GM10266 (cell line): Measurements from ENCODE around the gene SCAP.

ENCODE experiments used
- DNase-seq: peaks from one replicate; pipeline ENCODE4 v3.0.0; 2012; ENCODE audit errors: extremely low spot score
- TF ChIP-seq, protein P1 (sequence below): IDR thresholded peaks from 2 replicates; pipeline ENCODE4 v1.5.1; 2012; ENCODE audit warnings: mild to moderate bottlenecking, low read depth; ENCODE audit not compliant: control insufficient read depth, insufficient read depth; ENCODE audit errors: missing control alignments

Gene SCAP

DNA sequence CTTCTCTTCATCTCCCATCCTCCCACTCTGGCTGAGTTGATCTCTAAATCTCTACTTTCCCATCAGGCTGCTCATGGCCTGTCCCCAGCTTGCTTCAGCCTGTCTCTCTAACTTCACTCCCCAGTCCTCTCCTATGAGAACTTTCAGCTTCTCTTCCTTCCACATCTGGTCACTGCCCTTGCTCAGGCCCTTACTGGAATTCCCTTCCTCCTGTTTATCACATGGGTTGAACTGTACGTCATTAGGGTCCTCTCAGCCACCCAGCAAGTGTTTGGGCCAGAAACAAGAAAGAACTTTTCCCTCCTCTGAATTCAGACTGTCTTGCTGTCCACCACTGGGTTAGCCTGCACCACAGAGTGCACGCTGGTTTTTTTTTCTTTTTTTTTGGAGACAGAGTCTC lies 89.9 kb downstream of the SCAP start:
- no peak for DNase-seq
- TF ChIP-seq, protein P1, sequence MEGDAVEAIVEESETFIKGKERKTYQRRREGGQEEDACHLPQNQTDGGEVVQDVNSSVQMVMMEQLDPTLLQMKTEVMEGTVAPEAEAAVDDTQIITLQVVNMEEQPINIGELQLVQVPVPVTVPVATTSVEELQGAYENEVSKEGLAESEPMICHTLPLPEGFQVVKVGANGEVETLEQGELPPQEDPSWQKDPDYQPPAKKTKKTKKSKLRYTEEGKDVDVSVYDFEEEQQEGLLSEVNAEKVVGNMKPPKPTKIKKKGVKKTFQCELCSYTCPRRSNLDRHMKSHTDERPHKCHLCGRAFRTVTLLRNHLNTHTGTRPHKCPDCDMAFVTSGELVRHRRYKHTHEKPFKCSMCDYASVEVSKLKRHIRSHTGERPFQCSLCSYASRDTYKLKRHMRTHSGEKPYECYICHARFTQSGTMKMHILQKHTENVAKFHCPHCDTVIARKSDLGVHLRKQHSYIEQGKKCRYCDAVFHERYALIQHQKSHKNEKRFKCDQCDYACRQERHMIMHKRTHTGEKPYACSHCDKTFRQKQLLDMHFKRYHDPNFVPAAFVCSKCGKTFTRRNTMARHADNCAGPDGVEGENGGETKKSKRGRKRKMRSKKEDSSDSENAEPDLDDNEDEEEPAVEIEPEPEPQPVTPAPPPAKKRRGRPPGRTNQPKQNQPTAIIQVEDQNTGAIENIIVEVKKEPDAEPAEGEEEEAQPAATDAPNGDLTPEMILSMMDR = no peak

DNA sequence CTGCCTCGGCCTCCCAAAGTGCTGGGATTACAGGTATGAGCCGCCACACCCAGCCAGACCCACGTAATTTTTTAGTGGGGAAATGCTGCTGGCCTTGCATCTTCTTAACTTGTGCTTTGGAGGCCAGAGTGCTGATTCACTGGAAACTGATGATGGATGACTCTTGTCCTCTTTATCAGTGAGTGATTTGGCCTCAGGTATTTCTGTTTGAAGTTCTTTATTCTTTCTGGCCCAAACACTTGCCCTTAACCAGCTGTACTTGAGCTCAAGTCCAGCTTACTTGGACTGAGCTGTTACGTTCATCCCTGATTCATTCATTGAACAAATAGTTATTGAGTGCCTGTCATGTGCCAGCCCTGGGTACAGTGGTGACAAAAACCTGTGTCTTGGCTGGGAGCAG lies 90.7 kb downstream of the SCAP start:
- no peak for DNase-seq
- TF ChIP-seq, protein P1 = no peak

GRCh38 chr3:47384425-47384824 lies 91.3 kb downstream of the SCAP start:
- DNase-seq = no peak
- TF ChIP-seq, protein P1 = no peak

- peak; percentile 84 for DNase-seq
- TF ChIP-seq, protein P1 = no peak
Observed at GRCh38 chr3:47381317-47382157, 94.2 kb downstream of the SCAP start.

DNA sequence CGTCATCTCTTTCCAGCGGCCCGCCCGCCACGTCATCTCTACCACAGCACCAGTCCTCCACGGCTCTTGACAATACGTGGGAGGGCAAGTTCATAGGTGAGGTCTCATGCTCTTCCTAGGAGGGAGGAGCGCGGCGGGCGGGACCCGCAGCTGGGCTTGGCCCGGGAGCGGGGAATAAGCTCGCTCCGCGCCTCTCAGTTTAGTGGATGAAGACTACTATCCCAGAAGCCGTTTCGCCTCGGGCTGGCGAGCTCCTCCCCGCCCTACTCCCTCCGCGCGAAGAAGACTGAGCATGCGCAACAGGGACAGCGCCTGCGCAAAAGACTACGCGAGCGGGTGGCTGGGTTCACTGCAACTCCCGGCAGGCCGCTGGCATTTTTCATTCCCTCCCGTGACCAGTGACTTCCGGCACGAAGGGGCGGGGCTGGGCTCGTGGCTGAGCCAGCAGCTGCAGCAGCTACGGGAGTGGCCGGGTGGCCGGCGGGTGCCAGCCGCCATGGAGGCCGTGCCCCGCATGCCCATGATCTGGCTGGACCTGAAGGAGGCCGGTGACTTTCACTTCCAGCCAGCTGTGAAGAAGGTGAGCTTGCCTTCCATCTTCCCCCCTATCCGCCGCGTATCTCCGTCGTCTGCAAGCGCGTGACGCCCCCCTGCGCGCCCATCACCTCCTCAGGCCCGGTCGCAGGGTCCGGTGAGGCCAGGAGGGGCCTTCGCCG lies 95.0 kb downstream of the SCAP start, which contains the start of gene PTPN23:
Gene PTPN23 (plus strand): TSS at position 421 of the 716 bp plus-strand sequence. CDS start 76 bp downstream, at position 497.
- DNase-seq = peak; percentile 97
- TF ChIP-seq, protein P1 = no peak

DNA sequence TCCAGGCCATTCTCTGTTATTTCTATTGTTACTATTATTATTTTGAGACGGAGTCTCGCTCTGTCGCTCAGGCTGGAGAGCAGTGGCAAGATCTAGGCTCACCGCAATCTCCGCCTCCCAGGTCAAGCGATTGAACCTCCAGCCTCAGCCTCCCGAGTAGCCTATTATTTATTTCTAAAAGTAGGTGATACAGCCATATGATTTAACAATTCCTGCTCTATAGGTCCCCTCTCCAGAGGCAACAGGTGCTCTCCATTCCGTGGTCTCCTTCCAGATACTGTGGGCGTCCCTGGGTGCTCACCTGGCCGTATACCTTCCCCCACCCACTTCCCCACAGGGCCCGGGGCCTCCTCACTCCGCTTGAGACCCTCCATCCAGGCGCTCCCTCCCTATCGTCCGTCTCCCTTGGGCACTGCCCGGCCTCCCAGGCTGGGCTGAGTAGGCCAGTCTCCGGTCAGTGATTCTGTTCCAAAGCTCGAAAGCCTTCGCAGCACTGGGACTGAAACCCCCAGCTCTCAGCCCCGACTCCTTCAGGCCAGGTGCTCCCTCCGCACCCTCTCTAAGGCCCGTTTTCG lies 95.6 kb downstream of the SCAP start:
- TF ChIP-seq, protein P1 = no peak
- no peak for DNase-seq
